GM19351 (cell line): ENCODE results near the gene UST.
"Not testable (repeated sequence)": the region's sequence is repeated elsewhere in the genome, so short reads cannot be mapped to it uniquely, and the experiment has no call there.

Experiments used
- ATAC-seq: cut with Tn5 transposase; IDR thresholded peaks from one replicate; pipeline ENCODE4 v1.9.1; 2021; ENCODE audit warnings: mild to moderate bottlenecking, moderate library complexity; ENCODE audit not compliant: unreplicated experiment

The UST gene

DNA sequence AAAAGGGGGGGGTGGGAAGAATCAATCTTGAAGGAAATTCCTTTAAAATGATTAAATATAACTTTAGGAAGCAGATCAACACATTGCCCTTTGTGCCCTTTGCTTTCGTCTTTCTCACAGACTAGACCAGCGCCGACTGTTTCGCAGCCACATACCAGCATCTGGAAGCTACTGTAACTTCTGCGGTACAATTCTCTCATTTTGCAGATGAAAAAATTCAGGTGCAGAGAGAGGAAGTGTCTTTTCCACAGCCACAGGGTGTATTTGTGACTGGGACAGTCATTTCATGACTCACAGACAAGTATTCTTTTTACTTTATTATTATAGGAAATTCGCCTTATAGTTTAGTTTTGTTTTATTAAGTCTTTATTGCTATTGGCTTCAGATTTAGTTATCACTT, 84.2 kb downstream of the UST start:
- peak; percentile 41 for ATAC-seq

DNA sequence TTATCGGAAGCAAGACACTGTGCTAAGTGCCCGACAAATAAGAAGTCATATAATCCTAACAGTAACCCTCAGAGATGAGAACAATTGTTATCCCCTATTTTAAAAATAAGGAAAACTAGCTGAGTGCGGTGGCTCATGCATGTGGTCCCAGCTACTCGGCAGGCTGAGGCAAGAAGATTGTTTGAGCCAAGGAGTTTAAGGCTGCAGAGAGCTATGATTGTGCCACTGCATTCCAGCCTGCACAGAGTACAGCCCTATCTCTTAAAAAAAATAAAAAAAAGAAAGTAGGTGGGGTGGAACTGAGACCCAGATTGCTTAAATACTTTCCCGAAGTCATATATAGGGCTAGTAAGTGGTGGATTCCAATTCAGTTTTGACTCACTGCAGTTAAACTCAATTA, 84.7 kb downstream of the UST start:
- no peak for ATAC-seq

DNA sequence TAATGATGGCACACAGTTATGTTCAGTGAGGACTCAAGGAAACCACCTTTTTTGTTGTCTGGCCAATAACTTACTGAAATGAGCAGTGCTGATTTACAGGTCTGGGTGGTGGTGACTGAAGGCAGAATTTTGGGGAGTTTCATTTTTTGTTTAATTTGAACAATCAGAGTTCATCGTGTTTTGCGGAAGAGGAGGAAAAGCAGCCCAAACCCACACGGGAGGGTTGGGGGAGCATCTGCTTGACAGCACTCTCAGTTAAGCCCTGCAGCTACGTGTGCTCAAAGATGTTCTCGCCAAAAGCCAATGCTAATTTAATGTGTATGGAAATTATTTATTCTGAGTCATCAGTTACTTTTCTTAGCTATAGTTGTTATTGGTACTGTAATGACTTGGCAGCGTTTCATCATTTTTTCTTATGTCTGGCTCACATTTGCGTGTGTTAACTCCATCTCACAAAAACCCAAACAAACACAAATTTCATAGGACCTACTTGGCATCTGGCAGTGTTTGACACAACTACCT, 89.2 kb downstream of the UST start:
- peak; percentile 71 for ATAC-seq

DNA sequence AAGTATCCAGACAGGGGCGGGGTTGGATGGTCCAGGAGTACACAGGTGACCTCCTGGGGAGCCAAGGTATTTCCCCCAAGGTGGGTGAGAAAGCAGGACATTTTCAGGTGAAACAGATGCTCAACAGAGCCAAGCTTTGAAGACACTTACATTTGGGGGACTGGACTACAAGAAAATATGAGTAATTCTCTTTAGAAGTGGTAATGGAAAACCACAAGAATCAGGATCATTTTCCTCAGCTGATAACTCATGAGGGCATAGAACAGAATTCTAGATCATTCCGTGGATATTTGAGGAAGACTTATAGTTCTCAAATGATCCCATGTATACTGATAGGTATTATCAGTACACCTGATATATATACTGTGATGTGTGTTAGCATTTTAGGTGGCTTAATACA, 89.9 kb downstream of the UST start:
- ATAC-seq: no peak

DNA sequence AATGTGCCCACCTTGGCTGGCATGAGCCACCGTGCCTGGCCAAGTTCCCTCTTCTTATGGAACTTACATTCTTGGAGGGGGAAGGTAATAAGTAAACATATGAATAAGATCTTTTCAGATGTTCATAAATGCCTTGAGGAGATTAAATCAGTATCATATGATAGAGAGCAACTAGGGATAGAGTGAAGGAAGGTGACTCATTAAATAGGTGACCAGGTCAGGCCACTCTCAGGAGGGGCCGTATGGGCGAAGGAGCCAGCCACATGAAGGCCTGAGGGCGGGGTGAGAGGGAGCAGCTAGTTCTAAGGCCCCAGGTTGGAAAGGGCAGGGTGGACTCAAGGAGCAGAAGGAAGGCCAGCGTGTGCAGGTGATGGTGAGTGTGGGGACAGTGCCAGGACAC, 91.1 kb downstream of the UST start:
- no peak for ATAC-seq

DNA sequence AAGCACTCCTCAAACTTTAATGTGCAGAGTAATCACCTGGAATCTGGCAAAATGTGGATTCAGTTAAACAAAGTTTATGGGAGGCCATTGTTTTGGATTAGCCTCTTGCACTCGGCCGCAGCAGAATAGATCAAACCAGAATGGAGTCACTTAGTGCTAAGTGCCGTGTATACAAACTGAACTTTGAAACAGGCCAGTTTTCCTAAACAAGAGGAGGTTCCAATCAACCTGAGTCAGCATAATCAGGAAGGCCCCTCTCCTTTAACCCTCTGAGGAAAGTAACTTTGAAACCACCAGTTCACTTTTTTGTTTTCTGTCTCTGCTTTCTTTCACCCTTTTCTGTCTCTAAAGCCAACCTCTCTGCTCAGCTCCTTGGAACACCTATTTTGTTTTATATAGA, 92.2 kb downstream of the UST start:
- no peak for ATAC-seq

DNA sequence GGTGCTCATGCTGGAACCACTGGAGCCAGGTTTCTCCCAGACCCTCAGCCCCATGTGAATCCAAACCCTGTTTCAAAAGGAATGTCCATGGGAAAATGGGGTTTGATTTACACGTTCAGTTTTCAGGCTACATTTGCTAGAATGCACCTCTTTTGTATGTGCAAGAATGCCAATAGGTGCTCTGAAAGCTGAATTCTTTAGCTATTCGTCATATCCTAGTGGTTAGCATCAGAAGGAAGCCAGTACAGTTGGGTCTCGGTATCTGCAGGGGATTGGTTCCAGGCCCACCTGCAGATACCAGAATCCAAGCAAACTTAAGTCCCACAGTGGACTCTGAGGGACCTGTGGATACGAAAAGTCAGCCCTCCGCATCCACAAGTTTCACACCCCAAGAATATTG, 93.4 kb downstream of the UST start:
- no peak for ATAC-seq

DNA sequence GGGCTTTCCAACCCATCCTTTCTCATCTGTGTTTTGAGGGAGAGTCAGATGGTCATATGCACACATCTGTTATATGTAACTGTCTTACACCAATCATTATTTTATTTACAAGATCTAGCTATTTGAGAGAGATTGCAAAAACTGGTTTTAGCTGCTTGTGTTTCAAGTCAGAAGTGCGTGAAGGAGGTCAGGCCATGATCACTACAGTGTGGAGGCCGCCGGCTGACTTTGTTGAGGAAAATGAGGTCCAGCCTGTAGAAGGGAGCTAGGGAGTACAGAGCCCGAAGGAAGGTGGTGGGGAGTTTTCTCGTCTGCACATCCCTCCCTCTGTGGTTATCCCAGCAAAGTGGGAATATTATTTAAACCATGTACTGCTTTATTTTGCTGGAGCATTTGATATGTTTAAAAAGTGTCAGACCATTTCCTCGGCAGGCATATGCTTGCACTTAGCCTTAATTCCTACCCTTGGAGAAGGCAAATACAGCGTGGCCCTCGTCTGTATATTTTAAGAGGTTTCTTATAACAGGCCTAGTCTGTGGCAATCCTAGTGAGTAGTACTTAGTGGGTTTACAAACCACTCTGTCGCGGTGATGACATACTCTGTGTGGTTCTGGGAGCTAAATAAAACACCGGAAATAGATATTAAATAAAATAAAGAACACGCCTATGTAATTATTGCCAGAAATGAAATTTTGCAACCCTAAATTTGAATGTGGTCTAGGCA, 95.6 kb downstream of the UST start:
- ATAC-seq: no peak

DNA sequence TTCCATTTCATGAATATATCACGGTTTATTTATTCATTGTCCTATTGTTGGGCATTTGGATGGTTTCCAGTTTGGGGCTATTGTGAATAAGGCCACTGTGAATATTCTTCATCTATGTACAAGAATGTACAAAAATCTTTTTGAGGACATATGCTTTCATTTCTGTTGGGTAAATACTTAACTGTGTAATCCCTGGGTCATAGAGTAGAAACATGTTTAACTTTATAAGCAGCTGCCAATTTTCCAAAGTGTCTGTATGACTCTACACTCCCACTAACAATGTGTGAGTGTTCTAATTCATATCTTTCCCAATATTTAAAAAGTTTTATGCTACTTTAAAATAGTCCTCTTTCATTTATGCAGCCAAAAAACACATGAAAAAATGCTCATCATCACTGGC, 98.6 kb downstream of the UST start:
- no peak for ATAC-seq

DNA sequence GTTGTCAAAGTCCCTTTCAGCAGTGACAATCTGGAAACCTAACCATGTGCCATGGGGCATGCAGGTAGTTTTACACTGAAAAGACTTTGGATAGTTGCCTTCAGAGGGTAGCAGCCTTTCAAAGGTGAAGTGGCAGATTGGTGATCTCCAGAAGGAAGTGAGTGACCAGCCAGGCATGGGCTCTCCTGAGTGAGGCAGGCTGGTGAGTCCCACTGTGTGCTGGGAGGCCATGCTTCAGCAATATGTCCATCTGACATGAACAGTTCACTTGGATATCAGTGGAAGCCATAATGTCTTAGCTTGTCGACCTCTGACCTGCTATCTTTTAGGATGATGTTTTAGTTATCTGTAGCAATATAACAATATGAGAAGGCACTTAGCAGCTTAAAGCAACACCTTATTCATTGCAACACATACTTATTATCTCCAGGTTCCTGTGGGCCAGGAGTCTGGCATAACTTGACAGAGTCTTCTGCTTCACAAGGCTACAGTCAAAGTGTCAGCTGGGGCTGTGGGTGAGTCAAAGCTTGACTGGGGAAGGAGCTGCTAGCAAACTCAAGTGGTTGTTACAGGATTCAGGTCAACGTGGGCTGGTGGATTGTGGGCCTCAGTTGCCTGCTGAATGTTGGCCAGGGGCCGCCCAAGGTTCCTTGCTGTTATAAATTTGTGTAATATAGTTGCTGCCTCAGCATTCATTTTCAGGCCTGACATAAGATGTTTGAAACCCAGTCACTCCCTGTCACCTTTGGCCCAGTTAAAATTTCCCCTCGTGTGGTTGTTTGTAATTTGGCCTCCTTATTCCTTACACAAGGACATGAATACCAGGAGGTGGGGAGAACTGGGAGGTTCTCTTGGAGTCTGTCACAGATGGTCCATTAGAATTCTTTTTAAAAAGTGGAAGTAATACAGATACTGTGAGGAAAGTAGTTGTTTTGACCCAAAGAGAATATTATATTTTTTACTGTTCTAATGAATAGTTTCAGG, 100.2 kb downstream of the UST start:
- ATAC-seq: peak; percentile 73

DNA sequence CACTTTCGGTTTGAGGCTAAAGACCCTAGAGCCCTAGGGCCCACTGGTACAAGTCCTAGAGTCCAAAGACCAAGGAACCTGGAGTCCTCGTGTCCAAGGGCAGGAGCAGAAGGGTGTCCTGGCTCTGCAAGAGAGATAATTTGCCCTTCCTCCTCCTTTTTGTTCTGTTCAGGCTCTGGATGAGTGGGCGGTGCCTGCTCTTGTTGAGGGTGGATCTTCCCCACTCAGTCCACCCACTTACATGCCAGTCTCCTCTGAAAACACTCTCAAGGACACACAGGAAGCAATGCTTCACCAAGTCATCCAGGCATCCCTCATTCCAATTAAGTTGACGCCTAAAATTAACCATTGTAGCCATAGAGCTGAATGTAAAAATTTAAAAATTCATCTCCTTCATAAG, 102.1 kb downstream of the UST start:
- no peak for ATAC-seq

DNA sequence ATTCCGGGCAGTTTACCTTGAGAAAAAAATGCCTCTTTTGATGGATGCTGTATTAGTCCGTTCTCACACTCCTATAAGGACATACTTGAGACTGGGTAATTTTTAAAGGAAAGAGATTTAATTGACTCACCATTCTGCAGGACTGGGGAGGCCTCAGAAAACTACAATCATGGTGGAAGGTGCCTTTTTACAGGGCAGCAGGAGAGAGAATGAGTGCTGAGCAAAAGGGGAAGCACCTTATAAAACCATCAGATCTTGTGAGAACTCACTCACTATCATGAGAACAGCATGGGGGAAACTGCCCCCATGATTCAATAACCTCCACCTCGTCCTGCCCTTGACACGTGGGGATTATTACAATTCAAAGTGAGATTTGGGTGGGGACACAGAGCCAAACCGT, 102.6 kb downstream of the UST start:
- ATAC-seq: not testable (repeated sequence)

DNA sequence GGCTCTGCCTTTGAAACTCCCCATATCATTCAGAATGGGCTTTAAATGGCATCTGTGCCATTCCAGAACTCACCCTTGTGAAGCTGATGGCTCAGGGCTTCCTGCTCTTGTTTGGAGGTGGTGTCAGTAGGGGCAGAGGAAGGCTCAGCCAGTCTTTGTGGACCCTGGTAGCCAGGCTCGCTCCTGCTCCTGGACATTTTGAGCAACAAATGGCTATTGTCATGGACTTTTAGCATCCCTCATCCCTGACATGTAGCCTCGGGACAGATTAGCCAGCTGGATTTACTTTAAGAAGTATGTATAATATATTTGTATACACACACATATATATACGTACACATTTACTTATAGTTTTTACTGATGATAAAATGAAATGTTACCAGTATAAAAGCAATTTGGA, 104.1 kb downstream of the UST start:
- ATAC-seq: no peak

DNA sequence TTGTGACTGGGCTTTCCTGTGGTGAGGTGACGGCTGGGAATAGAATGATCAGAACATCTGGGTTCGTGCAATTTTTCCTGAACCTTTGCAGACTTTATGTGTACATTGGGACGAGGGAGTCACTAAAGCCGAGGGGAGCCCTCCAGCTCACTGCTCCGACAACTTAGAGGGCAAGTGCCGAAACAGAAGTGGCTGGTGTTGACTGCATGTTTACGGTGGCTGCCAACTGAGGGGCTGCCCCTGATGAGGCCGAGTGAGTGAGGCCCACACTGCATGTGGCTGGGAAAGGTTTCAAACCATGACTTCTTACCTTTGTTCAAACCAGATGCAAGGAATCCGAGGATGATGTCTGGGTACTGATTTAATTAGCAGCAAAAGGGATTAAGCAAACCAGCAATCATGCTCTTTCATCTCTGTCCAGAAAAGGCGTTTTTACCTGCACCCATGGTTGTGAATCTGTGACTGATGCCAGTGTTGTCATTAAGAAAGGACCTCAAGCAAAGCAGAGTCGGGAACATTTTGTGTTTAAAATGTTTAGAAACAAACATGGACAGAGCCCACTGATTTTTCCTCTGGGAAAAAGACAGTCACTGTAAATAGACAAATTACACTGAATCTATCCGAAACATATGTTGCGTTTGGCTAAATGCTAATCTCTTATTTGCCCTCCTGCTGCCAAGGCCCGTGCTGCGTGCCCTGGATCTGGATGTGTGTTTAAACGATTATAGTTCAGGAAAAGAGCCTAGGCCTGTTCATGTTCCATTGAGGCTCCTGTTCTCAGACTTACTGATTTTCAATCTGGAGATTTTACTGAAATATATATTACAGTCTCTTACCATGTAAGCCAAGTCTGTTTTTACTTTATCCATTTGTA, 105.1 kb downstream of the UST start:
- no peak for ATAC-seq

DNA sequence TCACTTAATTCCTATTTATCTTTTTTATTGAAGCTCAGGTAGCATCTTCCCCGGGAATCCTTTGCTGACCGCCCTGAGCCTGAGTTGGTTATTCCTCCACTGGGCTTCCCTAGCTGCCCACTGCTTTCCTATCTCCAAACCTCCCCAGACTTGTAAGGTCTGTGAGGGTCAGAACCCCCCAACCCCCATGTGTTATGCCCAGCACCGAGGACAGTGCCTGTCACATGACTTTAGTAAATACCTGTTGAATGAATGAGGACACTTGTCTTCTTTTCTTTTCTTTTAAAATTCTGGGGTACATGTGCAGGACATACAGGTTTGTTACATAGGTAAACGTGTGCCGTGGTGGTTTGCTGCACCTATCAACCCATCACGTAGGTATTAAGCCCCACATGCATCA, 105.9 kb downstream of the UST start:
- ATAC-seq: no peak

DNA sequence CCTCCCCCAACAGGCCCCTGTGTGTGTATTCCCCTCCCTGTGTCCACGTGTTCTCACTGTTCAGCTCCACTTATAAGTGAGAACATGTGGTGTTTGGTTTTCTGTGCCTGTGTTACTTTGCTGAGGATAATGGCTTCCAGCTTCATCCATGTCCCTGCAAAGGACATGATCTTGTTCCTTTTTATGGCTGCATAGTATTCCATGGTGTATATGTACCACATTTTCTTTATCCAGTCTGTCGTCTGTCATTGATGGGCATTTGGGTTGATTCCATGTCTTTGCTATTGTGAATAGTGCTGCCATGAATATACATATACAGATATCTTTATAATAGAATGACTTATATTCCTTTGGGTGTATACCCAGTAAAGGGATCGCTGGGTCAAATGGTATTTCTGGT, 106.3 kb downstream of the UST start:
- not testable (repeated sequence) for ATAC-seq

DNA sequence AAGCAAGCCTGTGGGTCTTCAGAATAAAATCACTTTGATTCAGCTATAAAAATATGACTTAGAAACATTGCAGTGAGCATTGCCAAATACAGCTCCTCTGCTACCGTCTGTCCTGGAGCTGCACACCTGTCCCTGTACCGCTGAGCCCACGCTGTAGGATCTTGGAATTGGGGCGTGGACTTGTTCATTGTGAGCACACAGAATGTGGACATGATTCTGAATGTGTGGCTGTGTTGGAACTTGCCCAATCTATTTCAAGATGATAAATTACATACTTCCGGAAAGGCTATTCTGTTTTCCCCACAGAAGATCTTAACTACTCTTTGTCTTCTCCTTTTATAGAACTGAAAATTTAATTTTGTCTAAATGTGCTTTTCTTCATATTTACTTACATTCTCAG, 107.3 kb downstream of the UST start:
- ATAC-seq: no peak

DNA sequence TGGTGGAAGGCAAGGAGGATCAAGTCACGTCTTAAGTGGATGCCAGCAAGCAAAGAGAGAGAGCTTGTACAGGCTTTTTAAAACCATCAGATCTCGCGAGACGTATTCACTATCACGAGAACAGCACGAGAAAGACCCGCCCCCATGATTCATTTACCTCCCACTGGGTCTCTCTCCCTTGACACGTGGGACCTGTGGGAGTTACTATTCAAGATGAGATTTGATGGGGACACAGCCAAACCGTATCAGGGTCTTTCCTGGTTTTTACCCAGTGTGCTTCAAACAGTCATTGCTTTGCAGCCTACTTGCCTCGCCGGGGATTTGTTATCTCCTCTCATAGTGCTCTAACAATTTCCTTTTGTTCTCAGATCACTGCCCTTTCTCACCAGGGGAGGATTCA, 108.2 kb downstream of the UST start:
- ATAC-seq: no peak

DNA sequence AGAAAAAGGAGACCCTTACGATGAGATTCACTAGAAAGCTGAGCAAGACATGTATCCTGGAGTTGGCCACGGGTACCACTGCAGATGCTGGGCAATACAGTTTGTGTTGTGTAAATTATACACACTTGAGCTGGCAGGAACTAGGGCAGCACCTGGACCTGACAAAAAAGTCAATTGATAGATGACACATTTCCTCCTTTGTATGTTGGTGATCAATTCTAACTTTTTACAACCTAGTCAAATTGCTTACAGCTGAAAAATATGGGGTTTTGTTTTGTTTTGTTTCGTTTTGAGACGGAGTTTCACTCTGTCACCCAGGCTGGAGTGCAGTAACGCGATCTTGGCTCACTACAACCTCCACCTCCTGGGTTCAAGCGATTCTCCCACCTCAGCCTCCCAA, 108.9 kb downstream of the UST start:
- no peak for ATAC-seq

DNA sequence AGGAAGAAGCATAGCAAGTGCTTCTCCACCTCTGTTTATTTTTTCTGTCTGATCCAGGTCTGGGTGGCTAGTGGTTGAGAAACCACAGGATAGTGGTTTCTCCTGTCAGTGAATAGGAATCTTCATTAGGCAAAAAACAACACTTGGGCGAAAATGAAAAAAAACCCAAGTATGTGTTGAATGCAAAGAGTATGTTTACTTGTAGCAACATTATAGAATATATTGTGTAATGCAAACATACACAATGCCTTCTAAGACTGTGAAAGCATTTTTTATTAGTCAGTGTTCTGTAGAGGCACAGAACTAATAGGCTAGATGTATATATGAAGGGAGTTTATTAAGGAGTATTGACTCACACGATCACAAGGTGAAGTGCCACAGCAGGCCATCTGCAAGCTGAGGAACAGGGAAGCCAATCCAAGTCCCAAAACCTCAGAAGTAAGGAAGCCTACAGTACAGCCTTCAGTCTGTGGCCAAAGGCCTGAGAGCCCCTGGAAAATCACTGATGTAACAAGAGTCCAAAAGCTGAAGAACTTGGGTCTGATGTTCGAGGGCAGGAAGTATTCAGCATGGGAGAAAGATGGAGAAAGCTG, 111.1 kb downstream of the UST start:
- ATAC-seq: no peak

DNA sequence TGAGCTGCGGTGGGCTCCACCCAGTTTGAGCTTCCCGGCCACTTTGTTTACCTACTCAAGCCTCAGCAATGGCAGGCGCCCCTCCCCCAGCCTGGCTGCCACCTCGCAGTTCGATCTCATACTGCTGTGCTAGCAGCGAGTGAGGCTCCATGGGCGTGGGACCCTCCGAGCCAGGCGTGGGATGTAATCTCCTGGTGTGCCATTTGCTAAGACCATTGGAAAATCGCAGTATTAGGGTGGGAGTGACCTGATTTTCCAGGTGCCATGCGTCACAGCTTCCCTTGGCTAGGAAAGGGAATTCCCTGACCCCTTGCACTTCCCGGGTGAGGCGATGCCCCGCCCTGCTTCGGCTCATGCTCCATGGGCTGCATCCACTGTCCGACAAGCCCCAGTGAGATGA, 117.3 kb downstream of the UST start:
- ATAC-seq: not testable (repeated sequence)
